Uterus (tissue), 2 donors: ENCODE data around the gene ZNF550.
"Not testable (repeated sequence)": the region's sequence is repeated elsewhere in the genome, so short reads cannot be mapped to it uniquely, and the experiment has no call there.

ENCODE experiments used
- POLR2A ChIP-seq, 2 donors: fragments of 450-650 bp; IDR thresholded peaks; one replicate each; pipeline ENCODE4 v1.6.1; 2016; ENCODE audit warnings: antibody characterized with exemption in 2 of 2, mild to moderate bottlenecking in 1 of 2, moderate library complexity in 1 of 2
- TF ChIP-seq, protein P1 (sequence below), 4 experiments: fragments of 200-600 bp in 2 of 4; fragments of 450-650 bp in 2 of 4; sonication (generic) in 2 of 4; IDR thresholded peaks; one replicate each; pipeline ENCODE4 v1.5.1; 2016 to 2019; ENCODE audit warnings: antibody characterized with exemption in 4 of 4, mild to moderate bottlenecking in 2 of 4, moderate library complexity in 1 of 4

GRCh38 chr19:57518021-57518420 lies 41.6 kb downstream of the ZNF550 start:
- TF ChIP-seq, protein P1, sequence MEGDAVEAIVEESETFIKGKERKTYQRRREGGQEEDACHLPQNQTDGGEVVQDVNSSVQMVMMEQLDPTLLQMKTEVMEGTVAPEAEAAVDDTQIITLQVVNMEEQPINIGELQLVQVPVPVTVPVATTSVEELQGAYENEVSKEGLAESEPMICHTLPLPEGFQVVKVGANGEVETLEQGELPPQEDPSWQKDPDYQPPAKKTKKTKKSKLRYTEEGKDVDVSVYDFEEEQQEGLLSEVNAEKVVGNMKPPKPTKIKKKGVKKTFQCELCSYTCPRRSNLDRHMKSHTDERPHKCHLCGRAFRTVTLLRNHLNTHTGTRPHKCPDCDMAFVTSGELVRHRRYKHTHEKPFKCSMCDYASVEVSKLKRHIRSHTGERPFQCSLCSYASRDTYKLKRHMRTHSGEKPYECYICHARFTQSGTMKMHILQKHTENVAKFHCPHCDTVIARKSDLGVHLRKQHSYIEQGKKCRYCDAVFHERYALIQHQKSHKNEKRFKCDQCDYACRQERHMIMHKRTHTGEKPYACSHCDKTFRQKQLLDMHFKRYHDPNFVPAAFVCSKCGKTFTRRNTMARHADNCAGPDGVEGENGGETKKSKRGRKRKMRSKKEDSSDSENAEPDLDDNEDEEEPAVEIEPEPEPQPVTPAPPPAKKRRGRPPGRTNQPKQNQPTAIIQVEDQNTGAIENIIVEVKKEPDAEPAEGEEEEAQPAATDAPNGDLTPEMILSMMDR (IDR thresholded peaks at IDR 0.05) = not testable (repeated sequence)
- TF ChIP-seq POLR2A (IDR thresholded peaks at IDR 0.05) = not testable (repeated sequence)
